Neural cell (in vitro differentiated cells): ENCODE measurements around the gene F12. TPM values are rescaled to one million over a fixed set of nuclear protein-coding genes. Genes with fewer than 3 reads are reported as not detected.

Experiments
- H2AFZ ChIP-seq: fragments of 200-600, 300-800 bp; sonication (generic), shearing (Covaris generic); 2 replicates; pipeline ENCODE4 v1.6.0; 2014; ENCODE audit warnings: low read depth, mild to moderate bottlenecking, antibody characterized with exemption, low read length, moderate library complexity
- H3F3A ChIP-seq: fragments of 200-600 bp; shearing (Covaris generic); 2 replicates; pipeline ENCODE4 v1.6.1; 2016; ENCODE audit warnings: mild to moderate bottlenecking, moderate library complexity, mixed read lengths, antibody characterized with exemption, low read length; ENCODE audit not compliant: insufficient read depth, poor library complexity, severe bottlenecking
- H3K27ac ChIP-seq: fragments of 200-600, 300-800 bp; sonication (generic), shearing (Covaris generic); 2 replicates; pipeline ENCODE4 v1.5.1; 2014; ENCODE audit warnings: mild to moderate bottlenecking, low read length, moderate library complexity
- H3K27me3 ChIP-seq: fragments of 300-800, 200-600 bp; sonication (generic), shearing (Covaris generic); 2 replicates; pipeline ENCODE4 v1.6.0; 2014; ENCODE audit warnings: mild to moderate bottlenecking, low read depth, low read length, moderate library complexity; ENCODE audit not compliant: insufficient read depth
- H3K36me3 ChIP-seq: fragments of 300-800, 200-600 bp; sonication (generic), shearing (Covaris generic); 2 replicates; pipeline ENCODE4 v1.5.1; 2014; ENCODE audit warnings: mild to moderate bottlenecking, antibody characterized with exemption, low read length, moderate library complexity; ENCODE audit not compliant: insufficient read depth
- H3K4me2 ChIP-seq: fragments of 300-800, 200-600 bp; sonication (generic), shearing (Covaris generic); 2 replicates; pipeline ENCODE4 v1.6.0; 2014; ENCODE audit warnings: mild to moderate bottlenecking, low read length
- H3K4me3 ChIP-seq: fragments of 300-800, 200-600 bp; sonication (generic), shearing (Covaris generic); 2 replicates; pipeline ENCODE4 v1.5.1; 2014; ENCODE audit warnings: mild to moderate bottlenecking, low read length, moderate library complexity
- H3K79me2 ChIP-seq: fragments of 200-600 bp; shearing (Covaris generic); replicated peaks from 2 replicates; pipeline ENCODE4 v1.6.0; 2014; ENCODE audit warnings: mild to moderate bottlenecking, low read length, moderate library complexity; ENCODE audit not compliant: insufficient read depth
- H3K9ac ChIP-seq: fragments of 300-800, 200-600 bp; sonication (generic), shearing (Covaris generic); 2 replicates; pipeline ENCODE4 v1.6.1; 2016; ENCODE audit warnings: mild to moderate bottlenecking, low read length, mixed read lengths
- H3K9me2 ChIP-seq: fragments of 200-600 bp; shearing (Covaris generic); 2 replicates; pipeline ENCODE4 v1.6.1; 2016; ENCODE audit warnings: mild to moderate bottlenecking, low read length, mixed read lengths; ENCODE audit not compliant: insufficient read depth
- H3K9me3 ChIP-seq: fragments of 200-600, 300-800 bp; sonication (generic), shearing (Covaris generic); 2 replicates; pipeline ENCODE4 v1.6.1; 2016; ENCODE audit warnings: mild to moderate bottlenecking, mixed run types, low read length, moderate library complexity, mixed read lengths
- H4K20me1 ChIP-seq: fragments of 200-600 bp; shearing (Covaris generic); 2 replicates; pipeline ENCODE4 v1.6.1; 2016; ENCODE audit warnings: mild to moderate bottlenecking, mixed run types; ENCODE audit not compliant: insufficient read depth
- CTCF ChIP-seq: fragments of 450-650 bp; IDR thresholded peaks from 2 replicates; pipeline ENCODE4 v1.5.1; 2014; ENCODE audit warnings: antibody characterized with exemption, mild to moderate bottlenecking, moderate library complexity; ENCODE audit not compliant: poor library complexity, severe bottlenecking
- EP300 ChIP-seq: fragments of 450-650 bp; conservative IDR thresholded peaks from 2 replicates; pipeline ENCODE4 v1.6.1; 2014; ENCODE audit warnings: antibody characterized with exemption, mild to moderate bottlenecking, moderate library complexity; ENCODE audit not compliant: poor library complexity, severe bottlenecking
- EZH2 ChIP-seq: fragments of 200-600, 300-800 bp; shearing (Covaris generic), sonication (generic); IDR thresholded peaks from 2 replicates; pipeline ENCODE4 v1.6.1; 2014; ENCODE audit warnings: antibody characterized with exemption, low read length, borderline replicate concordance, mild to moderate bottlenecking; ENCODE audit not compliant: insufficient read depth, poor library complexity, severe bottlenecking
- MXI1 ChIP-seq: fragments of 450-650 bp; conservative IDR thresholded peaks from 2 replicates; pipeline ENCODE4 v1.6.1; 2014; ENCODE audit warnings: antibody characterized with exemption, mild to moderate bottlenecking; ENCODE audit not compliant: poor library complexity, severe bottlenecking
- POLR2AphosphoS5 ChIP-seq: IDR thresholded peaks from 2 replicates; pipeline ENCODE4 v1.6.1; 2012
- RAD21 ChIP-seq: fragments of 450-650 bp; conservative IDR thresholded peaks from 2 replicates; pipeline ENCODE4 v1.6.1; 2014; ENCODE audit warnings: antibody characterized with exemption, mild to moderate bottlenecking, moderate library complexity
- SMC3 ChIP-seq: fragments of 450-650 bp; conservative IDR thresholded peaks from 2 replicates; pipeline ENCODE4 v1.6.1; 2014; ENCODE audit warnings: antibody characterized with exemption, mild to moderate bottlenecking, moderate library complexity; ENCODE audit not compliant: poor library complexity
- TAF1 ChIP-seq: IDR thresholded peaks from 2 replicates; pipeline ENCODE4 v1.6.1; 2012; ENCODE audit warnings: low read depth
- polyA plus RNA-seq: library from polyadenylated mRNA; depleted of rRNA; stranded (reverse); fragments of >200 nt; gene quantifications from 2 replicates; pipeline ENCODE4 v1.2.3, GENCODE V29; 2014
- TF ChIP-seq, protein P1 (sequence below): IDR thresholded peaks from 2 replicates; pipeline ENCODE4 v1.6.1; 2012; ENCODE audit warnings: borderline replicate concordance

The F12 gene
- polyA plus RNA-seq, 1 donor from 2014 or later, result 1.4 TPM

DNA sequence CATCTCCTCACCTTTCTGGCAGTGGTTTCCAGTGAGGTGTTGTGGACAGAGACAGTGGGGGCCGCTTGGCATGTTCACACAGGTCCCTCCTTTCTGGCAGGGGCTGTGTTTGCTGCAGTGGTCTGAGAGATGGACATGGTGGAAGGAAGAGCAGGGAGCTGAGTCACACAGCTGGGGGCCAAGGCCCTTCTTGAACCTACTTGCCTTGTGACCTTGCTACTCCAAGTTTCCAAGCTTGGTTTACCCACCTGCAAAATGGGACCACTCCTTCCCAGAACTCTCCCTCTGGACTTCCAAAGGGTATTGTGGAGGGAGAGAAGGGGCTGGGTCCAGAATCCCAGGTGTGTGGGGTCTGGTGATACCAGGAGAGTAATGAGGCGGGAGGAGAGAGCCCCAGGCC, 4.1 kb downstream of the F12 start:
- no peak overlapping the region for H3K4me2 ChIP-seq
- no peak overlapping the region for H3K27ac ChIP-seq
- no peaks in the 10 kb centered on the region for H4K20me1 ChIP-seq
- no peaks in the 10 kb centered on the region for H3K9me3 ChIP-seq
- H3F3A ChIP-seq, result no peaks in the 10 kb centered on the region
- TF ChIP-seq RAD21 (no peak), EP300 (no peak), SMC3 (no peak), EZH2 (no peak), MXI1 (no peak), POLR2AphosphoS5 (no peak), CTCF (no peak), TAF1 (no peak)
- TF ChIP-seq, protein P1, sequence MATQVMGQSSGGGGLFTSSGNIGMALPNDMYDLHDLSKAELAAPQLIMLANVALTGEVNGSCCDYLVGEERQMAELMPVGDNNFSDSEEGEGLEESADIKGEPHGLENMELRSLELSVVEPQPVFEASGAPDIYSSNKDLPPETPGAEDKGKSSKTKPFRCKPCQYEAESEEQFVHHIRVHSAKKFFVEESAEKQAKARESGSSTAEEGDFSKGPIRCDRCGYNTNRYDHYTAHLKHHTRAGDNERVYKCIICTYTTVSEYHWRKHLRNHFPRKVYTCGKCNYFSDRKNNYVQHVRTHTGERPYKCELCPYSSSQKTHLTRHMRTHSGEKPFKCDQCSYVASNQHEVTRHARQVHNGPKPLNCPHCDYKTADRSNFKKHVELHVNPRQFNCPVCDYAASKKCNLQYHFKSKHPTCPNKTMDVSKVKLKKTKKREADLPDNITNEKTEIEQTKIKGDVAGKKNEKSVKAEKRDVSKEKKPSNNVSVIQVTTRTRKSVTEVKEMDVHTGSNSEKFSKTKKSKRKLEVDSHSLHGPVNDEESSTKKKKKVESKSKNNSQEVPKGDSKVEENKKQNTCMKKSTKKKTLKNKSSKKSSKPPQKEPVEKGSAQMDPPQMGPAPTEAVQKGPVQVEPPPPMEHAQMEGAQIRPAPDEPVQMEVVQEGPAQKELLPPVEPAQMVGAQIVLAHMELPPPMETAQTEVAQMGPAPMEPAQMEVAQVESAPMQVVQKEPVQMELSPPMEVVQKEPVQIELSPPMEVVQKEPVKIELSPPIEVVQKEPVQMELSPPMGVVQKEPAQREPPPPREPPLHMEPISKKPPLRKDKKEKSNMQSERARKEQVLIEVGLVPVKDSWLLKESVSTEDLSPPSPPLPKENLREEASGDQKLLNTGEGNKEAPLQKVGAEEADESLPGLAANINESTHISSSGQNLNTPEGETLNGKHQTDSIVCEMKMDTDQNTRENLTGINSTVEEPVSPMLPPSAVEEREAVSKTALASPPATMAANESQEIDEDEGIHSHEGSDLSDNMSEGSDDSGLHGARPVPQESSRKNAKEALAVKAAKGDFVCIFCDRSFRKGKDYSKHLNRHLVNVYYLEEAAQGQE, result no peak
- peaks cover 42% of the 10 kb centered on the region for H3K27me3 ChIP-seq
- no peak overlapping the region for H3K4me3 ChIP-seq
- H3K9ac ChIP-seq, result peak overlapping the region; percentile 55
- no peaks in the 10 kb centered on the region for H3K79me2 ChIP-seq
- H3K9me2 ChIP-seq, result no peaks in the 10 kb centered on the region
- no peaks in the 10 kb centered on the region for H3K36me3 ChIP-seq
- no peak overlapping the region for H2AFZ ChIP-seq

GRCh38 chr5:177404641-177405179, 4.7 kb downstream of the F12 start:
- Histone ChIP-seq H2AFZ (no peak overlapping the region), H3K9me2 (no peaks in the 10 kb centered on the region), H3K27ac (no peak overlapping the region), H3K27me3 (peaks cover 42% of the 10 kb centered on the region), H3K9me3 (no peaks in the 10 kb centered on the region), H3K4me3 (peak overlapping the region; percentile 65), H3K36me3 (no peaks in the 10 kb centered on the region), H4K20me1 (no peaks in the 10 kb centered on the region), H3K9ac (peak overlapping the region; percentile 55), H3K79me2 (no peaks in the 10 kb centered on the region), H3K4me2 (no peak overlapping the region), H3F3A (no peaks in the 10 kb centered on the region)
- TF ChIP-seq MXI1 (peak; percentile 3), POLR2AphosphoS5 (no peak), CTCF (peak; percentile 12)
